DND-41 (cell line): Measurements from ENCODE around the gene PRKAB1.

Experiments
- ATAC-seq: fragments of 200-7000 bp; cut with Tn5 transposase; 3 replicates; pipeline ENCODE4 v1.9.1; 2021; ENCODE audit warnings: low read depth; ENCODE audit not compliant: insufficient read depth
- DNase-seq: peaks from one replicate; pipeline ENCODE4 v3.0.0-alpha.2; 2020
- H2AFZ ChIP-seq: 2 replicates; pipeline ENCODE4 v1.6.0; 2012; ENCODE audit warnings: low read depth, low read length
- H3K27ac ChIP-seq: 2 replicates; pipeline ENCODE4 v1.5.1; 2012; ENCODE audit warnings: low read length, inconsistent platforms
- H3K27me3 ChIP-seq: fragments of 200-600 bp; sonication (generic); 2 replicates; pipeline ENCODE4 v1.6.0; 2012; ENCODE audit warnings: low read length, mild to moderate bottlenecking, inconsistent platforms; ENCODE audit not compliant: insufficient read depth, poor library complexity
- H3K36me3 ChIP-seq: 2 replicates; pipeline ENCODE4 v1.5.1; 2012; ENCODE audit warnings: low read length, inconsistent platforms; ENCODE audit not compliant: insufficient read depth
- H3K4me1 ChIP-seq: 2 replicates; pipeline ENCODE4 v1.5.1; 2012; ENCODE audit warnings: mild to moderate bottlenecking, low read length; ENCODE audit not compliant: insufficient read depth
- H3K4me2 ChIP-seq: 2 replicates; pipeline ENCODE4 v1.6.0; 2012; ENCODE audit warnings: mild to moderate bottlenecking, moderate library complexity, low read length, inconsistent platforms; ENCODE audit not compliant: insufficient read depth
- H3K4me3 ChIP-seq, 2 experiments: fragments of 200-600 bp in 1 of 2; shearing (Covaris generic) in 1 of 2; 2 replicates each; pipeline ENCODE4 v1.5.1; 2012 to 2016; ENCODE audit warnings: inconsistent platforms in 2 of 2, low read length in 2 of 2, mild to moderate bottlenecking in 2 of 2, low read depth in 1 of 2, moderate library complexity in 1 of 2
- H3K79me2 ChIP-seq: 2 replicates; pipeline ENCODE4 v1.6.0; 2012; ENCODE audit warnings: low read length, inconsistent platforms; ENCODE audit not compliant: insufficient read depth
- H3K9ac ChIP-seq: 2 replicates; pipeline ENCODE4 v1.6.0; 2012; ENCODE audit warnings: low read depth, mild to moderate bottlenecking, inconsistent platforms, low read length, moderate library complexity
- H3K9me3 ChIP-seq: 2 replicates; pipeline ENCODE4 v1.5.1; 2012; ENCODE audit warnings: low read length, moderate library complexity, mild to moderate bottlenecking, inconsistent platforms; ENCODE audit not compliant: insufficient read depth, severe bottlenecking
- H4K20me1 ChIP-seq: 2 replicates; pipeline ENCODE4 v1.6.0; 2012; ENCODE audit warnings: low read length; ENCODE audit not compliant: insufficient read depth
- EZH2 ChIP-seq: IDR thresholded peaks from 3 replicates; pipeline ENCODE4 v1.6.1; 2012; ENCODE audit warnings: borderline replicate concordance, low read depth, mild to moderate bottlenecking, moderate library complexity, low read length, inconsistent platforms; ENCODE audit not compliant: severe bottlenecking
- TF ChIP-seq, protein P1 (sequence below): IDR thresholded peaks from 2 replicates; pipeline ENCODE4 v1.5.1; 2012; ENCODE audit warnings: borderline replicate concordance, low read length, moderate library complexity, mild to moderate bottlenecking; ENCODE audit not compliant: poor library complexity, severe bottlenecking; ENCODE audit errors: extremely low read depth

Gene PRKAB1

DNA sequence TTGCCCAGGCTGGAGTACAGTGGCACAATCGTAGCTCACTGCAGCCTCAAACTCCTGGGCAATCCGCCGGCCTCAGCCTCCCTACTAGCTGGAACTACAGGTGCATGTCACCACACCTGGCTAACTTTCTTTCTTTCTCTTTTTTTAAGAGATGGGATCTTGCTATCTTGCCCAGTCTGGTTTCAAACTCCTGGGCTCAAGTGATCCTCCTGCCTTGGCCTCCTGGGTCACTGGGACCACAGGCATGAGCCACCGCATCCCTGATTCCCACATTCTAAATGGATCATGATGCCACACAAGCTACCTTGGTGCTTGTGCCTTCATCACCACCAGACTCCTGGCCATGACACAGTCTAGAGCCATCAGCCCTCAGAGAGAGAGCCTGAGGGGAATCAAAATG is 43.8 kb downstream of the PRKAB1 start:
- no peak overlapping the region for H3K4me2 ChIP-seq
- TF ChIP-seq EZH2, result no peak
- TF ChIP-seq, protein P1, sequence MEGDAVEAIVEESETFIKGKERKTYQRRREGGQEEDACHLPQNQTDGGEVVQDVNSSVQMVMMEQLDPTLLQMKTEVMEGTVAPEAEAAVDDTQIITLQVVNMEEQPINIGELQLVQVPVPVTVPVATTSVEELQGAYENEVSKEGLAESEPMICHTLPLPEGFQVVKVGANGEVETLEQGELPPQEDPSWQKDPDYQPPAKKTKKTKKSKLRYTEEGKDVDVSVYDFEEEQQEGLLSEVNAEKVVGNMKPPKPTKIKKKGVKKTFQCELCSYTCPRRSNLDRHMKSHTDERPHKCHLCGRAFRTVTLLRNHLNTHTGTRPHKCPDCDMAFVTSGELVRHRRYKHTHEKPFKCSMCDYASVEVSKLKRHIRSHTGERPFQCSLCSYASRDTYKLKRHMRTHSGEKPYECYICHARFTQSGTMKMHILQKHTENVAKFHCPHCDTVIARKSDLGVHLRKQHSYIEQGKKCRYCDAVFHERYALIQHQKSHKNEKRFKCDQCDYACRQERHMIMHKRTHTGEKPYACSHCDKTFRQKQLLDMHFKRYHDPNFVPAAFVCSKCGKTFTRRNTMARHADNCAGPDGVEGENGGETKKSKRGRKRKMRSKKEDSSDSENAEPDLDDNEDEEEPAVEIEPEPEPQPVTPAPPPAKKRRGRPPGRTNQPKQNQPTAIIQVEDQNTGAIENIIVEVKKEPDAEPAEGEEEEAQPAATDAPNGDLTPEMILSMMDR, result no peak
- H3K79me2 ChIP-seq, result no peaks in the 10 kb centered on the region
- H3K27me3 ChIP-seq, result no peaks in the 10 kb centered on the region
- no peaks in the 10 kb centered on the region for H4K20me1 ChIP-seq
- no peak overlapping the region for H3K27ac ChIP-seq
- no peak overlapping the region for H3K4me3 ChIP-seq
- no peak overlapping the region for H3K9ac ChIP-seq
- no peak for DNase-seq
- H3K9me3 ChIP-seq, result no peaks in the 10 kb centered on the region
- H3K36me3 ChIP-seq, result peaks cover 95% of the 10 kb centered on the region
- H2AFZ ChIP-seq, result no peak overlapping the region
- H3K4me1 ChIP-seq, result no peaks in the 10 kb centered on the region
- ATAC-seq, result no peak

DNA sequence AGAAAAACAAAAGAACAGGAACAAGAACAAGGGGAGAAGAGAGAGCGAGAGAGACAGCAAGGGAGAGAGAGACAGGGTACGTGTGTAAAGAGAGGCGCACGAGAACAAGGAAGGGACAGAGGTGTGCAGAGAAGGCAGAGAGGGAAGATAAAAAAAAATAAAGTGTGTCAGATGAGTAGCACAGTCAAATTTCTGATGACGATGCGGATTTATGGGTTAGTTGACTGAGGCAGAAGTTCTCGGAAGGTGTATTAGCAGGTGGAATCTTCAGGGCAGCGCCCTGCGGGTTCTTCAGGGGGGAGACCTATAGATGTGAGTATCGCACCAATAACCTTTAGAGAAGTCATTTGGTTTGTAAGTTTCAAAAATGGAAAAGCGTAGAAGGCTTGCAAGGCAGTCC is 44.8 kb downstream of the PRKAB1 start:
- TF ChIP-seq, protein P1, result no peak
- no peak for TF ChIP-seq EZH2
- ATAC-seq (no peak), DNase-seq (no peak)
- Histone ChIP-seq H3K79me2 (no peaks in the 10 kb centered on the region), H3K27me3 (no peaks in the 10 kb centered on the region), H3K4me1 (no peaks in the 10 kb centered on the region), H3K4me3 (no peak overlapping the region), H2AFZ (no peak overlapping the region), H3K4me2 (no peak overlapping the region), H3K9ac (no peak overlapping the region), H4K20me1 (no peaks in the 10 kb centered on the region), H3K36me3 (peaks cover 91% of the 10 kb centered on the region), H3K9me3 (no peaks in the 10 kb centered on the region), H3K27ac (no peak overlapping the region)

DNA sequence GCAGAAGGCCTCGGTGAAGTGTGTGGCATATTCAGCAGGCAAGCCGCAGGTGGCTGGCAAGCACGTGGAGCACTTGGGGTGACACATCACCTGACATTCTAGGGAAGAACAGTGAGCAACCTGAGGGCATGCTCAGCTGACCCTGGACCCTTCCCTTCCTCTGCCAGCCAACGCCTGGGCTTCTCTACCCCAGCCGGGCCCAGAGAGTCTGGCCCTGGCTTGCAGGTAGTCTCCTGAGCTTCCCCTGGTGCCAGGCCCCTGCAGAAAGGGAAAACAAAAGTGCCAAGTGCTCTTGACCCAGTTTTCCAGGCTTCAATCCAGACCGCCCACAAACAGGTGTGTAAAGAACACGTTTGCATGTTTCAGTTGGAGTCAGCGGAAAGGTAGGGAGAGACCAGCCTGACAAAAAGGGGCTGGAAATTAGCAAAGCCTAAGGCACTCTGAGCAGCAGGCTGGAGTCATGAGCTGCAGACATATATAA is 45.7 kb downstream of the PRKAB1 start:
- Histone ChIP-seq H3K4me2 (no peak overlapping the region), H3K9ac (no peak overlapping the region), H4K20me1 (no peaks in the 10 kb centered on the region), H3K4me3 (no peak overlapping the region), H3K79me2 (no peaks in the 10 kb centered on the region), H3K36me3 (peaks cover 92% of the 10 kb centered on the region), H3K27me3 (no peaks in the 10 kb centered on the region), H3K27ac (no peak overlapping the region), H2AFZ (no peak overlapping the region), H3K9me3 (no peaks in the 10 kb centered on the region), H3K4me1 (no peaks in the 10 kb centered on the region)
- DNase-seq (no peak), ATAC-seq (no peak)
- TF ChIP-seq, protein P1, result no peak
- TF ChIP-seq EZH2, result no peak
